ENCODE data around the gene MLLT3.

- TF ChIP-seq, protein P1, sequence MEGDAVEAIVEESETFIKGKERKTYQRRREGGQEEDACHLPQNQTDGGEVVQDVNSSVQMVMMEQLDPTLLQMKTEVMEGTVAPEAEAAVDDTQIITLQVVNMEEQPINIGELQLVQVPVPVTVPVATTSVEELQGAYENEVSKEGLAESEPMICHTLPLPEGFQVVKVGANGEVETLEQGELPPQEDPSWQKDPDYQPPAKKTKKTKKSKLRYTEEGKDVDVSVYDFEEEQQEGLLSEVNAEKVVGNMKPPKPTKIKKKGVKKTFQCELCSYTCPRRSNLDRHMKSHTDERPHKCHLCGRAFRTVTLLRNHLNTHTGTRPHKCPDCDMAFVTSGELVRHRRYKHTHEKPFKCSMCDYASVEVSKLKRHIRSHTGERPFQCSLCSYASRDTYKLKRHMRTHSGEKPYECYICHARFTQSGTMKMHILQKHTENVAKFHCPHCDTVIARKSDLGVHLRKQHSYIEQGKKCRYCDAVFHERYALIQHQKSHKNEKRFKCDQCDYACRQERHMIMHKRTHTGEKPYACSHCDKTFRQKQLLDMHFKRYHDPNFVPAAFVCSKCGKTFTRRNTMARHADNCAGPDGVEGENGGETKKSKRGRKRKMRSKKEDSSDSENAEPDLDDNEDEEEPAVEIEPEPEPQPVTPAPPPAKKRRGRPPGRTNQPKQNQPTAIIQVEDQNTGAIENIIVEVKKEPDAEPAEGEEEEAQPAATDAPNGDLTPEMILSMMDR (conservative IDR thresholded peaks at IDR 0.05; ENCODE audit: low read length): no peak
- TF ChIP-seq EZH2phosphoT487 (IDR thresholded peaks at IDR 0.05; ENCODE audit: borderline replicate concordance): no peak
These were observed 1.4 kb downstream of the MLLT3 start for GRCh38 chr9:20620650-20621470.

Measured in Loucy (cell line).